IMR-90 (cell line): ENCODE results near the gene BMP4.

Source experiments
- BHLHE40 ChIP-seq: fragments of 150-350 bp; IDR thresholded peaks from 2 replicates; pipeline ENCODE4 v1.6.1; 2016; ENCODE audit warnings: mild to moderate bottlenecking, low read depth, low read length
- CHD1 ChIP-seq: IDR thresholded peaks from 2 replicates; pipeline ENCODE4 v1.6.1; 2012; ENCODE audit warnings: low read depth, low read length, improper control_type of control experiment
- CTCF ChIP-seq: conservative IDR thresholded peaks from 2 replicates; pipeline ENCODE4 v1.5.1; 2012; ENCODE audit warnings: mild to moderate bottlenecking, low read depth, low read length, improper control_type of control experiment
- FOS ChIP-seq: fragments of 150-350 bp; IDR thresholded peaks from 2 replicates; pipeline ENCODE4 v1.6.1; 2016; ENCODE audit warnings: low read depth, low read length
- MAFK ChIP-seq: IDR thresholded peaks from 2 replicates; pipeline ENCODE4 v1.6.1; 2012; ENCODE audit warnings: low read depth, low read length, improper control_type of control experiment
- MAZ ChIP-seq: IDR thresholded peaks from 2 replicates; pipeline ENCODE4 v1.6.1; 2012; ENCODE audit warnings: low read depth, mild to moderate bottlenecking, low read length, improper control_type of control experiment, moderate library complexity, borderline replicate concordance
- MXI1 ChIP-seq: IDR thresholded peaks from 2 replicates; pipeline ENCODE4 v1.6.1; 2012; ENCODE audit warnings: low read depth, mild to moderate bottlenecking, low read length, moderate library complexity, borderline replicate concordance
- POLR2A ChIP-seq: IDR thresholded peaks from 2 replicates; pipeline ENCODE4 v1.6.1; 2012; ENCODE audit warnings: mild to moderate bottlenecking, low read depth, low read length
- RAD21 ChIP-seq: IDR thresholded peaks from 2 replicates; pipeline ENCODE4 v1.6.1; 2012; ENCODE audit warnings: low read length, improper control_type of control experiment
- RFX5 ChIP-seq: IDR thresholded peaks from 2 replicates; pipeline ENCODE4 v1.8.0; 2012; ENCODE audit warnings: low read depth, mild to moderate bottlenecking, low read length, moderate library complexity
- SMC3 ChIP-seq: fragments of 150-350 bp; IDR thresholded peaks from 2 replicates; pipeline ENCODE4 v1.6.1; 2016; ENCODE audit warnings: low read depth, mild to moderate bottlenecking, antibody characterized with exemption, low read length, moderate library complexity
- USF2 ChIP-seq: fragments of 150-350 bp; IDR thresholded peaks from 2 replicates; pipeline ENCODE4 v1.6.1; 2017; ENCODE audit warnings: mild to moderate bottlenecking, antibody characterized with exemption, low read length, low read depth

GRCh38 chr14:53942970-53943750 lies 13.5 kb downstream of the BMP4 start:
- TF ChIP-seq CTCF (no peak), POLR2A (no peak), RAD21 (no peak), MAZ (no peak), CHD1 (no peak), BHLHE40 (no peak), RFX5 (no peak), MXI1 (no peak), FOS (no peak), USF2 (no peak), MAFK (no peak), SMC3 (no peak)
